Stimulated activated CD4-positive, alpha-beta T cell treated with anti-CD3 and anti-CD28 coated beads, Interleukin-4, amount 100 ng/mL, for 1 hour (primary cell): Measurements from ENCODE around the gene LIG1.

ENCODE experiments used
- DNase-seq: peaks from one replicate; pipeline ENCODE4 v3.0.0-alpha.2; 2020

LIG1 gene

GRCh38 chr19:48069435-48069834 is 100.7 kb downstream of the LIG1 start:
- no peak for DNase-seq
